Brain microvascular endothelial cell (primary cell): ENCODE results near the gene CHPT1.
A peak's percentile ranks its signal among the peaks of the same experiment; 100 is the strongest.

ENCODE experiments used
- DNase-seq: peaks from one replicate; pipeline ENCODE4 v3.0.0-alpha.2; 2020
- H3K27ac ChIP-seq: fragments of 250-450 bp; sonication (Bioruptor Pico); 2 replicates; pipeline ENCODE4 v1.5.1; 2020; ENCODE audit warnings: mild to moderate bottlenecking, moderate library complexity
- H3K27me3 ChIP-seq: fragments of 250-450 bp; sonication (Bioruptor Pico); replicated peaks from 2 replicates; pipeline ENCODE4 v1.5.1; 2020; ENCODE audit warnings: mild to moderate bottlenecking
- H3K36me3 ChIP-seq: fragments of 250-450 bp; sonication (Bioruptor Pico); replicated peaks from 2 replicates; pipeline ENCODE4 v1.5.1; 2020; ENCODE audit warnings: mild to moderate bottlenecking
- H3K4me3 ChIP-seq: 2 replicates; pipeline ENCODE4 v1.5.1; 2011; ENCODE audit warnings: low read depth, mild to moderate bottlenecking, control low read depth, low read length, moderate library complexity
- CTCF ChIP-seq: IDR thresholded peaks from 2 replicates; pipeline ENCODE4 v1.5.1; 2011; ENCODE audit warnings: low read depth, mild to moderate bottlenecking, moderate library complexity, low read length, control low read depth, inconsistent platforms; ENCODE audit errors: missing control alignments
- in situ Hi-C: cut with HindIII; loops from 2 replicates; pipeline ENCODE4 v1.10.0; 2017; ENCODE audit warnings: low sequenced_read_pairs, low pct_ligation_motif_present

The CHPT1 gene

GRCh38 chr12:101696251-101697196, 916 bp upstream of the CHPT1 start:
- in situ Hi-C loops = no loop called here
- no peak for DNase-seq
- TF ChIP-seq CTCF = no peak
- H3K36me3 ChIP-seq = no peaks in the 10 kb centered on the region
- H3K27me3 ChIP-seq = no peaks in the 10 kb centered on the region
- no peak overlapping the region for H3K27ac ChIP-seq
- peak overlapping the region; percentile 92 for H3K4me3 ChIP-seq

- peak overlapping the region; percentile 92 for H3K4me3 ChIP-seq
- DNase-seq = peak; percentile 4
- H3K36me3 ChIP-seq = no peaks in the 10 kb centered on the region
- in situ Hi-C loops = no loop called here
- TF ChIP-seq CTCF = no peak
- H3K27ac ChIP-seq = peak overlapping the region; percentile 9
- H3K27me3 ChIP-seq = no peaks in the 10 kb centered on the region
These were observed 725 bp downstream of the CHPT1 start for GRCh38 chr12:101697930-101698799.

- Histone ChIP-seq H3K36me3 (no peaks in the 10 kb centered on the region), H3K4me3 (peak overlapping the region; percentile 92), H3K27ac (no peak overlapping the region), H3K27me3 (no peaks in the 10 kb centered on the region)
- no peak for DNase-seq
- in situ Hi-C loops = no loop called here
- TF ChIP-seq CTCF = peak; percentile 47
These were observed 1.4 kb downstream of the CHPT1 start for GRCh38 chr12:101698800-101699347.

- Histone ChIP-seq H3K36me3 (no peaks in the 10 kb centered on the region), H3K4me3 (no peak overlapping the region), H3K27me3 (no peaks in the 10 kb centered on the region), H3K27ac (no peak overlapping the region)
- DNase-seq = no peak
- TF ChIP-seq CTCF = no peak
- in situ Hi-C loops = no loop called here
These were observed 2.9 kb downstream of the CHPT1 start for GRCh38 chr12:101700299-101700820.

GRCh38 chr12:101703487-101703886, 6.0 kb downstream of the CHPT1 start:
- Histone ChIP-seq H3K4me3 (no peak overlapping the region), H3K27me3 (no peaks in the 10 kb centered on the region), H3K36me3 (no peaks in the 10 kb centered on the region), H3K27ac (no peak overlapping the region)
- in situ Hi-C loops = no loop called here
- TF ChIP-seq CTCF = no peak
- DNase-seq = no peak
